ELF-1 (cell line): ENCODE data around the gene TMEM38B.
"Not testable (repeated sequence)": the region's sequence is repeated elsewhere in the genome, so short reads cannot be mapped to it uniquely, and the experiment has no call there.

Source experiments
- DNase-seq: peaks from one replicate; pipeline ENCODE4 v3.0.0-alpha.2; 2016; ENCODE audit warnings: low read depth, low spot score

The TMEM38B gene

GRCh38 chr9:105681313-105681712 lies 13.0 kb upstream of the TMEM38B start:
- no peak for DNase-seq

- no peak for DNase-seq
These were observed 12.6 kb upstream of the TMEM38B start for GRCh38 chr9:105681724-105682123.

DNA sequence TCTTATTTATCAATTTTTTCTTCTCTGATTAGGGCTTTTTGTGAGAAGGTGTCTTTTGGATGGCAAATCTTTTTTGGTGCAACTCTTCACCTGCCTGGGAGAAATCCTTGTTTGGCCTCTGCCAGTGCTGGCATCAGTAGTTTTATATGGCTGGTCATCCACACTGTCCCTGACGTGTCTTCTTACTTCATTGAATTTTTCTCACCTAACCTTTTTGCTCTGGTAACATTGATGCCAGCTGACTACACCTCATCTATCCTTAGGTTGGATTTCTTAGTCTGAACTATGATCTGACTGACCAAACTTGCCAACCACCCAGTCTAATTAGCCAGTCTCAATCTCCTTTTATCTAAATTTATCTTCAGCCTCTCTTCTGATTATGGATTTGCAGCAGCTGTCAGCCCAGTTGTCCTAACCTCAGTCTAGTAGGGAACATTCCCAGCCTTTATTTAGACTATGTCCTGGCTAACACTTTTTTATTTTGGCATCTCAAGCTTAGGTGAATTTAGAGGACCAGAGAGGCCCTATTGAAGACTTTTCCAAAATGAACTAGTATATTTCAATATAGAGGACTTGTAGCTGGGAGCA lies 10.6 kb upstream of the TMEM38B start:
- no peak for DNase-seq

DNA sequence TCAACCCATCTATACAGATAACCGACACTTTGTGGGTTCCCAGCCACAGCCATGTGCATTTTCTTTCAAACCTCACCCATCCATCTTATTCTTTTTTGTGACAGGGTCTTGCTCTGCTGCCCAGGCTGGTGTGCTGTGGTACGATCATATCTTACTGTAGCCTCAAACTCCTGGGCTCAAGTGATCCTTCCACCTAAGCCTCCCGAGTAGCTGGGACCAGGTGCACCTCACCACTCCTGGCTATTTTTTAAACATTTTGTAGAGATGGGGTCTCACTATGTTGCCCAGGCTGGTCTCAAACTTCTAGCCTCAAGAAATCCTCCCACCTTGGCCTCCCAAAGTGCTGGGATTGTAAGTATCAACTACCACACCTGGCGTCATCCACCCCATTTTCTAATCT lies 7.4 kb upstream of the TMEM38B start:
- DNase-seq = no peak

DNA sequence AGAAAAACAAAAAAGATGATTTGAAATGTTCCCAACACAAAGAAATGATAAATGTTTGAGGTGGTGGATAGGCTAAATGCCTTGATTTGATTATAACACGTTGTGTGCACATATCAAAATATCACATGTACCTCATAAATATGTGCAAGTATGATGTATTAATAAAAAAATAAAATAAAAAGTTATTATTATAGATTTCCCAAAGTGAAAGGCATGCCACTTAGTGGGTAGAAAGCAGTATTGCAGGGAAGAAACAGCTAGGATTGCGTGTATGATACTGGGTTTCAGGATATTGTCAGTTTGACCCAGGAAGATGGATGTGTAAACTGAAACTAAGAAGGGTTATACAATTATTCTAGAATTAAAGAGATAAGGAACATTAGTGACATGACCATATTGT lies 3.6 kb upstream of the TMEM38B start:
- no peak for DNase-seq

- DNase-seq = peak; percentile 27
These were observed 729 bp upstream of the TMEM38B start for GRCh38 chr9:105693435-105694189.

- DNase-seq = peak; percentile 71
These were observed 674 bp downstream of the TMEM38B start for GRCh38 chr9:105694848-105695581.

DNA sequence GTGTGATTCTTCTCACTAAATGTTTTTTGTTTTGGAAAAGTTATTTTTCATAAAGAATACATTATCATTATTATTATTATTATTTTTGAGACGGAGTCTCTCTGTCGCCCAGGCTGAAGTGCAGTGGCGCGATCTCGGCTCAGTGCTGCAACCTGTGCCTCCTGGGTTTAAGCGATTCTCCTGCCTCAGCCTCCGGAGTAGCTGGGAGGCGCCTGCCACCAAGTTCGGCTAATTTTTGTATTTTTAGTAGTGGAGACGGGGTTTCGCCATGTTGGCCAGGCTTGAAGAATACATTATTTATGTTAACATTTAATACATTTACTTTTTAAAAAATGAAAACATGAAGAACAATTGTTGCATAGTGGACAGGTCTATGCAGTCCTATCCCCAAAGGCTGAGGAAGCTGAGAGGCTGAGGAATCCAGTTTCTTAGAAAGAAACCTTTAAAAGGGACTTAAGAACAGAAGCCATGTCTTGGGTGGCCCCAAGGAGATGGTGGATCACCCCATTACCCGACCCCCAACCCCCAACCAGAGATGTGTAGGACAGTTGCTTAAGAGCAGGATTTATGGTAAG lies 2.0 kb downstream of the TMEM38B start:
- DNase-seq = no peak

DNA sequence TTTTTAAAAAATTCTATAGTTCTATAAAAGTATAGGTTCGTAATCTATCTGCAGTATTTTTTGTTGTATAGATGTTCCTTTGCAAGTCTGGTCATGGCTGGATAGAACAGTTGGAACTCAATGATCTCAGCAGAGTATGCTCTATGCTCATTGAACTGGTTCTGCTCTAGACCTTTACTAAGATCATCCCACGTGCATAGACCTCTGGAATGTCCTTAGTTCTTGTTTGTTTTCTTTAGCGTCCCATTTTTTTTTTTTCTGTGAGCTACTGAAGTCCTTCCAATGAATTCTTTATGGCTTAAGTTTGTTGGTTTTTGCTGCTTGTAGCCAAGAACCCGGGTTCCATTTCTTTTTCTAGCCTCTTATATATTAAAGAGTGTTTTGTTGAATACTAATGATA lies 3.5 kb downstream of the TMEM38B start:
- no peak for DNase-seq

DNA sequence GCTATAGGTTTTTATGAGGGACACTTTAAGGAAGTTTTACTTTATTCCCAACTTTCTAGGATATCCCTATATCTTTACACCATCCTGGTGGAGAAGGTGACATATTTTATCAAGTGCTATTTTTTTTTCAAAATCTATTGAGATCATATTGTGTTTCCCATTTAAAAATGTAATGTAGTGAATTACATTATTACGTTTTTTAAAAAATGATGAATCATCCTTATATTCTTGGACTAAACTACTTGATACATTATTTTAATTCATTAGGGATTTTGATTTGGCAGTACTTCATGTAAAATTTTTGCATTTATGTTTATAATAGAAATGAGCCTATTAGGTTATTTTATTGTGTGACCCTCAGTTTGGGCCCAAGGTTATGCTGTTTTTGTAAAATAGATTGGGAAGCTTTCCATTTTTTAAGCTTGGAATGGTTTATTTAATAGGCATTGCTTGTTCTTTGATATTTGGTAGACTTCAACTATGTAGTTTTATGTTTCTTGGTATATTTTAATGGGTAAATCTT lies 4.1 kb downstream of the TMEM38B start:
- DNase-seq = no peak

- no peak for DNase-seq
These were observed 6.3 kb downstream of the TMEM38B start for GRCh38 chr9:105700668-105701067.

DNA sequence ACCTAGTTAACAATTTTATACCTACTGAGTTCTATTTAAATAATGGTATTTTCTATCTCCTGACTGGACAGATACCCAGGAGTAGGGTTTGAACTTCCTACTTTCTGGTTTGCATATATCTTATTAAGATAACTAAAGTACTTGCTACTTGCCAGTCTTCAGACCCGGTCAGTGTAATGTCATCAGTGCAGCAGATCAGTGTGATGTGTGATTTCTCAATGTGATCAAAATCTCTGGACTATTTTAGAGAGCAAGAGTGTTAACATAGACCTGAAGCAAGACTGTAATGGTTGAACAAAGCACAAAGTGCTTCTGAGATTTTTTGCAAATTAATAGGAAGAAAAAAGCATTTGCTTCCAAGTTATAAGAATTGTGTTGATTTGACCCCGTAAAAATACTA lies 6.8 kb downstream of the TMEM38B start:
- no peak for DNase-seq

- DNase-seq = no peak
These were observed 7.9 kb downstream of the TMEM38B start for GRCh38 chr9:105702207-105702606.

- DNase-seq = not testable (repeated sequence)
These were observed 9.3 kb downstream of the TMEM38B start for GRCh38 chr9:105703638-105704037.

- no peak for DNase-seq
These were observed 11.8 kb downstream of the TMEM38B start for GRCh38 chr9:105706156-105706555.

DNA sequence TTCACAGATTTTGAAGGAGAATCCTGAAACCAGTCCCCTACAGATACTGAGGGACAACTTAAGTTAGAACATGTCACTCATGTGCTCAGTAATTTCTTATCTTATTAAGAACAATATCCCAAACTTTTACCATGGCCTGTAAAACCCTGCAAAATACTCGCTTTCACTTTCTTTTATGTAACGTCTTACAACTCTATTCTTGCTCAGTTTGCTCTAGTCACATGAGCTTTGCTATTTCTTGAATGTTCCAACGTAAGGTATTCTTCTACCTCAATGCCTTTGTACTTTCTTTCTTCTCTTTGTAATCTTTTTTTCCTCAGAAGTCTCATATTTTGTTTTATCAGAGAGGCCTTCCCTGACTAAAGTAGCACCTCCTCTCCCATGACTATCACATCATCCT lies 14.1 kb downstream of the TMEM38B start:
- no peak for DNase-seq

- no peak for DNase-seq
These were observed 16.3 kb downstream of the TMEM38B start for GRCh38 chr9:105710638-105711037.

- no peak for DNase-seq
These were observed 17.5 kb downstream of the TMEM38B start for GRCh38 chr9:105711867-105712266.

DNA sequence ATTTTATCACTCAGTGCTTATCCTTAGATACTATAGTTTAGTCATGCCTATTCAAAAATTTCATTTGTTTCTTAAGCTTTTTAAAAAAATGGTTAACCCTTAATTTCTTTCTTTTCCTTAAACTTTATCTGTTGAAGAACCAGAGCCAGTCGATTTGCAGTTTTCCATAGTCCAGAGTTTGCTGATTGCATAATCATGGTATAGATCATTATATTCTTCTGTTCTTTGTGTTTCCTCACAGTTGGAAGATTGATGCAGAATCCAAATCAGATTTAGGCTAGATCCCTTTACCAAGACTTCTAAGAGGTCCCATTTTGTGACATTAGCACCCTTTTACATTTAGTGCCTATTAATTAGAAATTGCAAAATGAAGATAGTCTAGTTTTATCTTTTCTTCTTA lies 18.0 kb downstream of the TMEM38B start:
- no peak for DNase-seq

DNA sequence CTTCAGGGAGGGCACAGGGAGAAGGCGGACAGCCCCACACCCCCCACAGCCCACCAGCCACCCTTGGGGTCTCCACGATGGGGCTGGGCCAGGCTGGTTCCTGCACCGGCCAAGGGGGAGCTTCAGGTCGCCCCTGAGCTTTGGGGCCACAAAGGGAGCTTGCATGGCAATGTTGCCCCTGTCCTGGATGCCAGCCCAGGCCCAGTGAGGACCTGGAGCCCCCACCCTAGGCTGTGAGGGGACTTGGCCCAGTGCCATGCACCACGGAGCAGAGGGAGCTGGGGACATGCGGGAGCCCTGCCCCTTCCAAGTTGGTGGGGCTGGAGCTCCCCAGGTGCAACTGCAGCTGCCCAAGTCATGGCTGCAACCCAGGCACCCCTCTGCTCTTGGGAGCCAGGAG lies 18.4 kb downstream of the TMEM38B start:
- no peak for DNase-seq

- DNase-seq = no peak
These were observed 19.1 kb downstream of the TMEM38B start for GRCh38 chr9:105713260-105714019.

DNA sequence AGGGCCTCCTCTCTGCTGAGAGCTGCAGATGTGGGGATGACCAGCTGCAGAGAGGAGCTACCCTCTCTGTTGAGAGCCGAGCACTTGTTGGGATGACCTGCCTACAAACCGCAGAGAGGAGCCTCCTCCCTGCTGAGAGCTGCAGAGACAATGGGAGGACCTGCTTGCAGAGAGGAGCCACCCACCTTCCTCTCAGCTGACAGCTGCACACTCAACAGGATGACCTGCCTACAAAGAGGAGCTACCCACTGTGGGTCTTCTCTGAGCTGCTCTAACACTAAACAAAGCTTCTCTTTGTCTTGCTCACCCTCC lies 19.6 kb downstream of the TMEM38B start:
- no peak for DNase-seq
